ENCODE data around the gene AMBRA1. TPM values are rescaled to one million over a fixed set of nuclear protein-coding genes. Genes with fewer than 3 reads are reported as not detected.

The AMBRA1 gene
- total RNA-seq, 1 donor from 2014 or later = 16.8 TPM

DNA sequence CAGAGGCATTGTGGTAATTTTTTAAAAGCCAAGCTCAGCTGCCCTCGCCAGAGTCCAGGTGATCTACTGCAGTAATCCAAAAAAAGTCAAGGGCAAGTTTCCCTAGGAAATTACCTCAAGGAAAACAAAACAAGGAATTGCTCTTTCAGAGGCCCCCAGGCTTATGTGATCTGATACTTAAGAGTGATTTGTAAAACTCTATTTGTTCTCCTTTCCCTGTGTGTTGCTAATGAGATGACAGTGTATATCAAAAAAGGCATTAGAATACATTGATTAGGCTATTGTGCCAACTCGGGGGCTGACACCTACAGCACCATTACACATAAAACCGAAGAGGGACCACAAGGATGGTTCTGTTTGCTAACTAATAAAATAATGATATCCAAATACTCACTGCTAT is 157.7 kb downstream of the AMBRA1 start:
- ATAC-seq = no peak

DNA sequence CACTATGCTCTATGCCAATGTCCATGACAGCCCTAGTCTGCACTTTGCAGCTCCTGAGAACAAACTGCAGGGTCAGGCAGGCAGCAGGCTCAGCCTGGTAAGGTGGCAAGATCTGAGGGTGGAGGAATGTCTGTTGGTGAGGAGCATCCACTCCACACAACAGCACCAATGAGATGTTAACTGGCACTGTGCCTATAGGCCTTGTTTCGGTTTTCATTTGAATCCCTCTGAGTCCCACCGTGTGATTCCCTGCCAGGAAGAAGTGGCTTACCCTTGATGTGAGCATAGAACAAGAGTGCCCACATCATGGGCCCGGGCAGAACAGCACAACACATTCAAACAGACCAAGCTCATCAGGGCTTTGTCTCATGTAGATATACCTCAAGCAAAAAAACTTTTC is 158.1 kb downstream of the AMBRA1 start:
- ATAC-seq = no peak

DNA sequence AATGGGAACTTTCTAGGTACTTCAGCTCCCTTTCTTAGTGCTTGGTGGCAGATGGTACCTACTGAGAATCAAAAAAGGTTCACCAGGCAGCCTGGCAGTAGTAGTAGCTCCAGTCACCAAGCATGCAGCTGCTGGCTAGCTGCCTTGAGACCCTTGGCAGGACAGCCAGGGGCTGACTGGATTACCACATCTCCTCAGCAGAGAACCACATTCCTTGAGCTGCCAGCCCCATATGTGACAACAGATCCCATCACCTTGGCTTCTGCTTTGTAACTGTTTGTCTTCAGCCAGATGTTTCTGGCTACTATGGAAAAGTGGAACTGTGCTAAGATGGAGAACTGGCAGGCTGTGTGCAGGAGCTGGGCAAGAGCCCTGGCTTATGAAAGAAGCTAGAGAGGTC is 162.6 kb downstream of the AMBRA1 start:
- ATAC-seq = no peak

DNA sequence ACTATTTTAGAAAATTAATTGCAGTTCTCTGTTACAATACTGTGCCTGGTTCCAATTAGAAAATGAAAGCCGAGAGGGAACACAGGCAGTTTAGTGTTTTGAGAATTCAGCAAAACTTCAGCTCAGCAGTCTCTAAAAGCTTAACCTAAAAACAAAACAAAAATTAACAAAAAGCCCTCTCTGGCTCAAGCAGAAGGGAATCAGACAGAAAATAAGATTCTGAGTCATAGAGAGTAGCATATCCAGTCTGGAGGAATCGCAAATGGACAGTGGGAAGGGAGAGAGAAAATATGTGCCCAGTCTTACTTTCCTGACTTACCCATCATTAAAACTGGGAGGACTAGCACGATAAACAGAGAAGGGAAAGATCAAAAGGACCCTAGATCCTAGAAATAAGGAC is 164.1 kb downstream of the AMBRA1 start:
- no peak for ATAC-seq

DNA sequence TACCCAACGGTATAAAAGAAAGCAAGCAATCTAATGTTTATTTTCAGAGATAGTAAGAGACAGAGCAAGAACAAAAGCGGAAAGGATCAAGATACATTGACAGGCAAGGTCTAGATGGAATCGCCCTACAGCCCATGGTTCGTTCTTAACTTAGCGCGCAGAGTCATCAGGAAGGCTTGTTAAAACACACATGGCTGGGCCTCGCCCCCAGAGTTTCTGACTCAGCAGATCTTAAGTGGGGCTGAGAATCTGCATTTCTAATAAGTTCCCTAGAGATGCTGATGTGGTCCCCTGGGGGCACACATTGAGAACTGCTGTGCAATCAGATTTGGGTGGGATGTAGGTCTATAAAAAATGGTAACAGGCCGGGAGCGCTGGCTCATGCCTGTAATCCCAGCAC is 166.5 kb downstream of the AMBRA1 start:
- no peak for ATAC-seq

DNA sequence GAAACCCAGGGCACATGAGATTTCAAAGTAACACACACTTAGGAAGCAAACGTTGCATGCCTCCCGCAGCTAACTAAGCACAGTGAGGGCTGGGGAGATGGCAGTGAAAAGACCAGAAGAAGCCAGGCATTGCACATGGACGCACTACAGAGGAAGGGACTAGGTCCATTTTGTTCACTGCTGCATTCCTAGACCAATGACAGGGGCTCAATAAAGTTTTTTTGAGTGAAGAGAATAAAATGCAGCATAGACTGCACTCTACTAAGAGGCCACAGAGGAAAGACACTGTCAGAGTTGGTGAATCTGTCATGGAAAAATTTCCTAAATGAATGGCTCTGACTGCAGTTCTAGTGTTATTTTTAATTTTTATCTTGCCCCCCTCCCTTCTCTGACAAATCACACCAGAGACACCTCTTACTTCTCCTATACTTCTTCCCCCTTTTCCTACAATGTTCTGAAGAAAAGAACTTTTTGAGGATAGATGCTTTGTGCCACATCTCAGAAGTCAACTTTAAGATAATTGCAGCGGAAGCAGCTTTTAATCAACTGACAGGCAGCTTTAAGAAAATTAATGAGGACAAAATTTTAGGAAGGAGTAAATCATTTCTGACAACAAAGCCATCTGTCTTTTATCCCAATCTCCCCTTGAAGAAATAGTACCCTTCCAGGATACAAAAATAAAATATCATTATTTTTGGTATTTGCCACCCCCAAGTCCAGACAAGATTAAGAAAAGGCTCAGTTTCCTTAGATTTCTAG is 167.4 kb downstream of the AMBRA1 start:
- ATAC-seq = no peak

DNA sequence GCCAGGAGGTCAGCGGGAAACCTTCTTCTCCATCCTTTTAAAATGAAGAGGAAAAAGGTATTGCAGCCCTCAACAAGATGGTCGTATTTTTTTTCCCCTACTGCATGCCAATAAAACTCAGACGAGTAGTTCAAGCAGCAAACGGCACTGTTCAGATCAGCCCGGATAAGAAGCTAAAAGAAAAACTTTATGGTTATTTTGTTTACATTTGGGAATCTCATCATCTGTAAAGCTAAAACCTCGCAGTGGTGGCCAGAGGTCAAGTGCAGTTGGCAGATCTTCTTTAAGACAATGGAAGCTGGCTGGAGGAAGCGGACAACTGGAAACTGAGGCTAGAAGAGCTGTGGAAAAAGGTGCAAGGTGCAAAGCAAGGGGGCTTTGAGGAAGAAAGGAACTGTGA is 171.2 kb downstream of the AMBRA1 start:
- ATAC-seq = no peak

DNA sequence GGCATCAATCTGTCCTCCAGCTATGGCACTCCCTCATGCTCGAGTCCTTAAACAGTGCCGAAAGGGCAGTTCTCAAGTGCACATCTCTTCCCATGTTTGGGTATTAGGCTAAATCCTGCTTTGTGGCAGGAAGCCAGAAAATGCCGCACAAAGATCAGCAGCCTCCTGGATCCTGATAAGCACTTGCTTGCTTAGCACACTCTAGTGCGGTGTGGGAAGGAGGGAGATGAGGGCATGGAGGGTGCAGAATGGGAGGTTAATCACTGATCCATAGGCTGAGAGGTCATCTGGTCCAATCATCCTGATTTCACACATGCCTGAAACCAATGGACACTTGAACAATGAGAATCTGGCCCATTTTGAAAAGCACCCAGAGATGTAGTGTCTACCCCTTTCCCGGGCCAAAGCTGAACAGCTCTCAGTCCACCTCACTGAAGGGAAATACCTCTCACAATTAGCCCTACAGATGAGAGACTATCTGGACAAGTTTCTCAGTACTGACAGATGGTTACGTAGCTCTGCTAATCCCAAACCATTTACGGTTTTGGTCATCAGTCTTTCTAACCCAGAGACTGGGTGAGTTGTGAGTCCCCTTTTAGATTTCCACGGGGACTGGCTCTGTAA is 172.5 kb downstream of the AMBRA1 start:
- ATAC-seq = no peak

DNA sequence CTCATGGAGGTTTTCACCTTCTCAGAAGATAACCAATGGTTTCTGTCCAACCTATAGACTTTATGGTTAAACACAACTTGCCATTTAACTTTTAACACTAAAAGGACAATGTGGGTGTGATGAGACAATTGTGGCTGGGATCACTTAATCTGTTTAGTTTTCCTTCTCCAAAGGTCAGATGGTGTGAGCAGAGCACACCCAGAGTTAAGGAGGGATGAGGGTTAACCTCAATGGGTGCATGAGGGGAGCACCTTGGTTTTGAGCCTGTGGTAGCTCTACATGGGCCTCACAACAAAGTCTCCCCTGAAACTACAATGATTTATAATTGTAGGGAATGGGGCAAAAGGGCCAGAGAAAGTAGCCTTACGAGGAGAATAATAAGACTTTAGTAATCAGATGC is 173.3 kb downstream of the AMBRA1 start:
- no peak for ATAC-seq

DNA sequence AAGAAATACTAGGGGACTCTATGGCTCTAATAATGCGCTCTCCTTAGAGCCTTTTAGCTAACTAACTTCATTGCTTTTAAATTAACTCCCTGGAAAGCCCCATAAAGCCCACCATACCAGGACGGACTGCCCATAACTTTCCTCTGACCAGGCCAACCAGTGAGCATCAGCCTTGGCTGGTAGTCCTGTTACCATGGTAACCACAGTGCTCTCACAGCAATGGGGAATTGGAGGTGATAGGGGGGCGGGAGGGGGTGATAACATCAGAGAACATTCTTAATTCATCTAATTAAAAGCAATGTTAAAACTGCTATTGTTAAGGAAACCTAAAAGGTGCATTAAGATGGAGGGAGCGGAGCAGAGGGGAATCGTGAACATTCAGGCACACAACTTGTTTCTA is 175.1 kb downstream of the AMBRA1 start:
- no peak for ATAC-seq

DNA sequence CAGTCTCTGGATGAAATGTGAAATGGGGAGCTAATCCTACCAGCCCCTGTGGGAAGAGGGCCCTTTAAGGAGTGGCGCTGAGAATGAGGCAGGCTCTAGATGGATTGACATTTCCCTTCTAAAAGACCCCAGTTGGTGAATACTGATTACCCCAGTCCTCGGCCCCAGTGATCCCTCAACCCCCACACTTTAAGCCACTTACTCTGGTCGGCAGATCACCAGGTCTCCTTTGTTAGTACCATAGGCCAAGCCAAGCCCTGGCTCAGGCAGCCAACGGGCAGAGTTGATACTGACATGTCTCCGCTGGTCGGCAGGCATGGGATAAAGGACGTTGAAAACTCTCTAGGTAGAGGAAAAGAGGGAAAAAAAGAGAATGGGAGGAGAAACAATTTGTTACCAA is 176.1 kb downstream of the AMBRA1 start:
- ATAC-seq = no peak

DNA sequence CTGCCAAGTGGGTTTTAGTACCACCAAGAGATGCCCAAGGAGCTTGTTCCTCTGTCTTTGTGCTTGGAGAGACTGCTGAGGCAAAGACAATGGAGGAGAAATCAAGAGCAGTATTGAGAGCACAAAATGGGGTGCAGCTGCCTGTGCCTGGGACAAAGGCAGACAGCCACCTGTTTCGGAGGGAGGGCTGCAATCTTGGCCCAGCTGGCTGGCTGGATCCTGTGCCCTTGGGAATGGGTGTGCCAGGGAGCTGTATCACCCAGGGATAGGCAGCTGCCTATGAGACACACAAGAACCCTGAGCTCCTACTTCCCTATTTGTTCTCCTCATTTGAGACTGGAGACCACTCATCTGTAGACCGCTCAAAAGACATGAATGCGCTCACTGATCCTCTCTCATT is 178.9 kb downstream of the AMBRA1 start:
- ATAC-seq = no peak

DNA sequence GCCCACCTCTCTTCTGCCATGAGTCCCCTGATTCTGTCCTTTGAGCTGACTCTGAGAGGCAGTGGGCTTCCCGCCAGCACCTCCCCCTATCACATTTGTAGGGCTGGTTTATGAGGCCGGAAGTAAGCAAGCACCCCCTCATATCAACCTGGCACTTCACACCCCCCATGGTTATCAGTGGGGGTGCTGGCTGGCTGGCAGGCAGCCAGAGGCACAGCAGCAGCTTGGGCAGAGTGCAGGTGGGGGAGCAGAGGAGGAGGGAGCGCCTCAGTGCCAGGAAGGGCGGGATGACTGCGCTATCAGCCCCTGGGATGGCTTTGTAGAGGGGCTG is 179.4 kb downstream of the AMBRA1 start:
- no peak for ATAC-seq

DNA sequence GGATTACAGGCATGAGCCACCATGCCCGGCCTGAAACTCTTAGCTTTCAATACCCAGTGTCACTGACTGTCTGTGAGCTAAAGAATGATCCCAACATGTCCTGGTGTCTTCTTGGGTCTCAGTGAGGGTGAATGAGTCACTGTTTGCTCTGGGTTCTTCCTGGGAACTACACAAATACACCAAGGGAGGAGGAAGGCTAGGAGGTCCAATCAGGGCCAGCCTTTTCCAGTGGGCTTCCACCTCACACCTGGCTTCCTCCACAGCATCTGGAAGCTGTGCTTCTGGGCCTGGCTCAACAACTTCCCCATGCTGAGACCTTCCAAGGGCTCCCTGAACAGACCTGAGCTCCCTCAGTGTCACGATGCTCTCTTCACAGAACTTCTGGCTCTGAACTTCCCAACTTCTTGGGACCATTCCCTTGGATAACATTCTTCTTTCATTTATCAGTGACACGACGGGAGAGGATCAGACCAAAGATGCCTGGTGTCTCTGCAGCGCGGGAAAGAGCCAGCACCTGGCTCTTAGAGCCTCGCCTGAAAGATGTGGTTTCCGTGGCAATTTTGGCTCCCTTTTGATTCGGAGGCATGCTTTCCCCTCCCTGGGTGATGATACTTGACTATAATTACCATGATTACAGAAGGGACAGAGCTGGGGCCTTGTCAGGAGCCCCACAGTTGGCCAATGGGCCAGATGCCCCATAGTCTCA is 179.9 kb downstream of the AMBRA1 start:
- ATAC-seq = no peak

DNA sequence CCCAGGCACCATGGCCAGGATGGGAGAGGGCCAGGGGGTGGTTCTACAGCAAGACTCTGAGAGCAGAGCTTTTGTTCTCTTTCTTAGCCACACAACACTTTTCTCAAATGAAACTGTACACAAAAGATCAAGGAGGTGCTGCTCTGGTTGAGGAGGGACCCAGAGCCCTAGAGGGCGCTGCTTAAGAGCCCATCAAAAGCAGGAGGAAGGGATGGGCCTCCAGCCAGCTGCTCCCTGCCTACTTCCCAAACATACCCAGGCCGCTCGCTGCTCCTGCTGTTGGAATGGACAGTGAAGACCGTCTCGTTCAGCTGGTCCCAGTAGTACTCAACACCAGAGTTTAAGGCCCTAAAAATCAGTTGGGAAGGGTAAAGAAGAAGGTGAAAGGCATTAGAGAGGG is 183.8 kb downstream of the AMBRA1 start:
- ATAC-seq = no peak

DNA sequence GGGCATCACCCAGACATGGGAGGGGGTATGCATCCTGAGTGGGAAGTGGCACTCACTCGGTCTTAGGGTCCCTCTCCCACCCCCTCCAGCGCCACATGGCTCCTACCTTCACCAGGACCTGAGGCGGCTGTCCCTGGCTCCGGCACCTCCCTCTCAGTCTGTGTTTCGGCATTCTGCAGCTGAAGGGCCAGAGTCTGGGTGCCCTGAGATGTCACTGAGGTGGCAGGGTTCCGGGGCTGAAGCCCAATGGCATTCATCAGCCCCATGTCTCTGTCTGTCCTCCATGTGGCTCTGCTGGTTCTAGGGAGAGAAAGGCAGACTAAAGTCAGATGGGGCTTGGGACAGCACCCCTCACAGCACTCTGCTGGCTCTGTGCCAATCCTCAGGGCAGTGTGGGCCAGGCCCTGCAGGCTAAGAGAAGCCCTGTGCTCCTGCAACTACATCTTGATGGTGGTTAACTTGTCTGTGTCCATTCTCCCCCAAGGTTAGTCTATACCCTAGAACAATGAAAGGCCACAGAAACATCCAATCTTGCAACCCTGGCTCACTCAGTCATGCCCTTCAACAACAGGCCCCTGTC is 185.3 kb downstream of the AMBRA1 start:
- ATAC-seq = no peak

DNA sequence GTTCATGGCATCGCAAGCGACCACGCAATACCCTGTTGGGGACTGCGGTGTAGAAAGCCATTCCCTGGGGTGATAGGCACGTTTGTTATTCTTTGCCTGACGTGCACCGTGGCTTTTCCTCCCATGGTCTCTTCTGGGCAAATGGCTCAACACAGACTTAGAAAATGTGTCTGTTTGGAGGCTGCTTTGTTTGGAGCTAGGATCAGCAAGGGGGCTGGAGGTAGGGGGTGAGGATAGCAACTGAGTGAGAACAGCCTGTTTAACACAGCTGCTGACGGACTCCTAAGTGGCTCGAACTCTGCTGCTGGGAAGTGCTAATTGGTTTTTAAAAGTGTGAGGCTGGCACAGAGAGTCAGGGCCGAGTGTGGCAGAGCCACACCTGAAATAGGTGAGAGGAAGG is 186.2 kb downstream of the AMBRA1 start:
- no peak for ATAC-seq

DNA sequence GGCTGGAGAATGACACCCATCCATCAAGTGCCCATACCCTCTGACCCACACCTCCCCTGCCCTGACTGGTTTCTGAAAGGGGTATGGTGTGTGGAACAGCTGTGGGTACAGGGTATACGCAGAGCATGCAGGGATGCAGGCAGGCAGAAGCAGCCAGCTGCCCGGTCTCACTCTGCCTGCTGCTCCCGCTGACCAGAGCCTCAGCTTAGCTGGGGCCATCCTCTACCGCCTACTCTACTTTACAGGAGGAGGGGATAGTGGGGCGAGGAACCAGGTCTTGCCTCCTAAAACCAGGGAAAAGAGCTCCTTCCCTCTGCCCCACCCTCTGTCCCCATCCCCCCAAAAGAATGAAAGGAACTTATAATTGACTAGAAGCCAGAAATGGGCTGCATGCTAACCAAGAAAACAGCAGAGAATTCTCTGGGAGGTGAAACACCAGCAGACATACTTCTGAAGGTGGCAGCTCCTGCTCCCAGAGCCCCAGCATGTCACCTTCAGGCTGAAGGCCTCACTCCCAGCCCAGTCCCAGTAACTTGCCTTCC is 189.3 kb downstream of the AMBRA1 start:
- no peak for ATAC-seq

DNA sequence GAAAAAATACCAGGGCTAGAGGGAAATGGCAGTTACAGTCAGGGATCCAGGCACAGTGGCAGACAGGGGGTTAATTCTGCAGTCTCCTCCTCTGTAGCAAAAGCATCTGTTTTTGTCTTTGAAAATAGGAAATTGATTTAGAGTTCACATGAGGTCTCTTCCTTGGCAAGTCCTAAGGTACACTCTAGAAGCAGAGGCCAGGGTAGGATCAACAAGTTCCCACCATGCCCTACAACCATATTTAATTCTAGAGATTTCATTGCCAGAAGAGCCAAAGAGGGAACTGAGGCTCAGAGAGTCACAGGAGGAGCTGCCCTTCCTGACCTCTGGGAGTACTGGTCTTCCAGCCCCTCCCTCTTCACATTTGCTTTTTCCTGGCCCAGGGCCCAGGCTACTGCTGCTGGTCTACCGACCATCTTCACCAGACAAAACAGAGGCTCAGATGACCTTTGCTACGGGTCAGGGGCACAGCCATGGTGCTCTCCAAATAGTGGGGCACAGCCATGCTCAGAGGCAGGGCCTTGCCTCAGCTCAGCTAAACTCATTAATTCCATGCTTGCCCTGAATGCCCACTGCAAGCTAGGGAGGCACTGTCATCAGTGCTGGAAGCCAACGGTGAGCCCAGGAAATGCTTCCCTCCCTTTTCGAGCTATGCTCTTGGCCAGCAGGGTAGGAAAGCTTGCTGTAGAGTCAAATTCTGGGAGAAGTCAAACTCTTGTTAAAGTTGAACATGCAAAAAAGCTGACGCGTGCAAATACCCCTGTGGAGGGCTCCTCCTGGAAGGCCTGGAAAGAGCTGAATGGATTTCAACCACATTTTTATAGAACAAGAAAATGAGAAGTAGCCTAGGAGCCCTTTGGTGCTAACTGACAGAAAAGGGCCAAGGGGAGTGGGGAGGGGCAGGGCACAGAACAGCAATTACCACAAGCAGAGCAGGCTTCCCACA is 190.6 kb downstream of the AMBRA1 start:
- ATAC-seq = no peak

DNA sequence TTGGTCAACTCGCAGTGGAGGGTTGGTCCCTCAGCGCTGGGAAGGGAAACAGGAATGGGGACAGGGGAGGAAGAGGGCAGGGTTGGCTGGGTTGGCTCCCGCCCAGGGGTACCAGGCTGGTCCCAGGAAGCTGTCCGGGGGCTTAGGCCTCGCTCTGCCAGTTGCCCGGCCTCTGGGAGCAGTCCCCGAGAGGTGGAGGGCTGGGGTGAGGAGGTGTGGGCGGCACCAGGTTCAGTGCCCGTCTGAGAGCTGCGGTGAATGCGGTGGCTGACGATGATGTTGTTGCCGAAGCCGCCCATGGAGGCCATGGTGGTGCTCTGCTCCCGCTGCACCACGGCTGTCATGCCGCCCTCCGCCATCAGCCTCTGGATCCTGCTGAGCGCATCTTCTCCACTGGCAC is 196.3 kb downstream of the AMBRA1 start:
- ATAC-seq = no peak

DNA sequence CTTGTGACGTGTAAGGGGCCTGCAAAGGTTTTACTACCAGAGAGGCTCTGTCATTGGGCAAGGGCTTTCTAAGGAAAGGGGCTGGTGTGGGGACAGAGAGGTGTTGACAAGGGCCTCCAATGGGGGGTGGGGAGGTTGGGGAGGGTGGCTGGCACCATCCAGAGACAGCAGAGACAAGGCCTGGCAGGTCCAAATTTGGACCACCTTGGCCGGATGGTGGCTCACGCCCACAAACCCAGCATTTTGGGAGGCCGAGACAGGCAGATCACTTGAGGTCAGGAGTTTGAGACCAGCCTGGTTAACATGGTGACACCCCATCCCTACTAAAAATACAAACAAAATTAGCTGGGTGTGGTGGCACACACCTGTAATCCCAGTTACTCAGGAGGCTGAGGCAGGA is 200.1 kb downstream of the AMBRA1 start:
- ATAC-seq = no peak

DNA sequence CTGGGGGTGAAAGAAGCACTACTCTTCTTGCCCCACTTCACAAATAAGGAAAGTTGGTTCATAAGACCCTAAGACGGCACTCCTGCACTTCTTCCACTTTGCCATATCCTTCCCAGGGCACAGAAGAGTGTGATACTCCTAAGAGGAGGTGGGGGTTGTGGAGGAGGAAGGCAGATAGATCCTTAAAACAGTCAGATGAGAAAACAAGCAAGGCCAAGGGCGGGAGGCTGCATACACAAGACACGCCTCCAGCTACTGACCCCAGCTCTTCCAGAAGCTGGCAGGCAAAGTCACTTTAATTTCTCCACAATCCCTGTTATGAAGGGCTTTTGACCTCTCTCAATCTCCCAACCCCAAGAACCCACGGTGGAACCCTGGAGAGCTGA is 200.6 kb downstream of the AMBRA1 start:
- no peak for ATAC-seq

All from esophagus mucosa (tissue), 1 donor.